ENCODE results near the gene RFX8. TPM values are rescaled to one million over a fixed set of nuclear protein-coding genes. Genes with fewer than 3 reads are reported as not detected.

Gene RFX8
- total RNA-seq, 1 experiment from 2014 or later: not detected

- intact Hi-C loops (cut with micrococcal nuclease; ENCODE audit: unreplicated experiment): no loop called here
Measured at GRCh38 chr2:101367508-101367907, 107.4 kb downstream of the RFX8 start.

GRCh38 chr2:101364878-101365277 is 110.0 kb downstream of the RFX8 start:
- no peak overlapping the region for H3K4me3 ChIP-seq (ENCODE audit: low read depth, low read length, poor library complexity, severe bottlenecking)
- DNase-seq (ENCODE audit: low spot score): no peak
- BruUV-seq (replicated peaks): no TSS peak
- peaks cover 4% of the 10 kb centered on the region for H3K4me1 ChIP-seq (ENCODE audit: insufficient read depth, low read length, poor library complexity, severe bottlenecking)
- CTCF ChIA-PET: no interaction called here
- H3K9me3 ChIP-seq (ENCODE audit: low read depth, low read length, poor library complexity, severe bottlenecking): no peaks in the 10 kb centered on the region
- no peaks in the 10 kb centered on the region for H3K36me3 ChIP-seq (ENCODE audit: insufficient read depth, low read length, poor library complexity, severe bottlenecking)
- H3K27ac ChIP-seq (ENCODE audit: low read depth, low read length, poor library complexity, severe bottlenecking): no peak overlapping the region
- POLR2A ChIA-PET (ENCODE audit: low non-redundant PET): no interaction called here
- intact Hi-C loops (cut with micrococcal nuclease; ENCODE audit: unreplicated experiment): no loop called here
- TF ChIP-seq EZH2 (IDR thresholded peaks at IDR 0.05; ENCODE audit: borderline replicate concordance, low read depth, low read length, poor library complexity, severe bottlenecking): no peak
- TF ChIP-seq CTCF (conservative IDR thresholded peaks at IDR 0.05; ENCODE audit: low read depth, low read length): no peak
- H3K27me3 ChIP-seq (replicated peaks; ENCODE audit: insufficient read depth, low read depth, low read length, poor library complexity): peaks cover 9% of the 10 kb centered on the region

More at GRCh38 chr2:101367508-101367907, 107.4 kb downstream of the RFX8 start:
- Histone ChIP-seq H3K9me3 (ENCODE audit: low read depth, low read length, poor library complexity, severe bottlenecking) (no peaks in the 10 kb centered on the region), H3K27ac (ENCODE audit: low read depth, low read length, poor library complexity, severe bottlenecking) (no peak overlapping the region), H3K27me3 (replicated peaks; ENCODE audit: insufficient read depth, low read depth, low read length, poor library complexity) (no peaks in the 10 kb centered on the region), H3K4me3 (ENCODE audit: low read depth, low read length, poor library complexity, severe bottlenecking) (no peak overlapping the region), H3K36me3 (ENCODE audit: insufficient read depth, low read length, poor library complexity, severe bottlenecking) (no peaks in the 10 kb centered on the region), H3K4me1 (ENCODE audit: insufficient read depth, low read length, poor library complexity, severe bottlenecking) (peaks cover 4% of the 10 kb centered on the region)
- CTCF ChIA-PET: interaction anchor here (0.6 kb wide), 1 partner anchor 237 kb away, joined by 3 read pairs; no protein-coding TSS in a partner anchor
- BruUV-seq (replicated peaks): no TSS peak
- POLR2A ChIA-PET (ENCODE audit: low non-redundant PET): no interaction called here
- DNase-seq (ENCODE audit: low spot score): no peak
- no peak for TF ChIP-seq CTCF (conservative IDR thresholded peaks at IDR 0.05; ENCODE audit: low read depth, low read length)

- intact Hi-C loops (cut with micrococcal nuclease; ENCODE audit: unreplicated experiment): no loop called here
- no peaks in the 10 kb centered on the region for H3K4me1 ChIP-seq (ENCODE audit: insufficient read depth, low read length, poor library complexity, severe bottlenecking)
- H3K9me3 ChIP-seq (ENCODE audit: low read depth, low read length, poor library complexity, severe bottlenecking): no peaks in the 10 kb centered on the region
- no peak for DNase-seq (ENCODE audit: low spot score)
- no peak overlapping the region for H3K27ac ChIP-seq (ENCODE audit: low read depth, low read length, poor library complexity, severe bottlenecking)
- ChIA-PET CTCF (no interaction called here), POLR2A (ENCODE audit: low non-redundant PET) (no interaction called here)
- no peaks in the 10 kb centered on the region for H3K36me3 ChIP-seq (ENCODE audit: insufficient read depth, low read length, poor library complexity, severe bottlenecking)
- no TSS peak for BruUV-seq (replicated peaks)
- H3K27me3 ChIP-seq (replicated peaks; ENCODE audit: insufficient read depth, low read depth, low read length, poor library complexity): peaks cover 9% of the 10 kb centered on the region
- no peak for TF ChIP-seq EZH2 (IDR thresholded peaks at IDR 0.05; ENCODE audit: borderline replicate concordance, low read depth, low read length, poor library complexity, severe bottlenecking)
- TF ChIP-seq CTCF (conservative IDR thresholded peaks at IDR 0.05; ENCODE audit: low read depth, low read length): no peak
- no peak overlapping the region for H3K4me3 ChIP-seq (ENCODE audit: low read depth, low read length, poor library complexity, severe bottlenecking)
Measured at GRCh38 chr2:101362777-101363176, 112.1 kb downstream of the RFX8 start.

Measured in A673 (cell line).